Effector memory CD8-positive, alpha-beta T cell (primary cell): ENCODE results near the gene FHL3.

Source experiments
- ATAC-seq: fragments of 150-1000 bp; cut with Tn5 transposase; replicated peaks from 2 replicates; pipeline ENCODE4 v1.10.0; 2021; ENCODE audit warnings: mild to moderate bottlenecking, moderate library complexity
- DNase-seq, 3 experiments: peaks; one replicate each; pipeline ENCODE4 v3.0.0; 2021
- H3K27ac Mint-ChIP-seq, 2 donors: one replicate each; pipeline ENCODE4 v1.8.0; 2022; ENCODE audit warnings: mild to moderate bottlenecking in 2 of 2, mixed read lengths in 2 of 2, moderate library complexity in 2 of 2
- H3K27me3 Mint-ChIP-seq, 2 donors: one replicate each; pipeline ENCODE4 v1.8.0; 2022; ENCODE audit warnings: mixed read lengths in 2 of 2
- H3K36me3 Mint-ChIP-seq: one replicate; pipeline ENCODE4 v1.8.0; 2022; ENCODE audit warnings: mild to moderate bottlenecking, moderate library complexity, mixed read lengths; ENCODE audit not compliant: insufficient read depth
- H3K4me1 Mint-ChIP-seq, 2 donors: one replicate each; pipeline ENCODE4 v1.8.0; 2022; ENCODE audit warnings: low read depth in 2 of 2, mixed read lengths in 2 of 2
- H3K4me3 Mint-ChIP-seq, 2 donors: one replicate each; pipeline ENCODE4 v1.8.0; 2022; ENCODE audit warnings: mild to moderate bottlenecking in 2 of 2, mixed read lengths in 2 of 2, moderate library complexity in 2 of 2
- H3K9me3 Mint-ChIP-seq, 2 donors: one replicate each; pipeline ENCODE4 v1.8.0; 2022; ENCODE audit warnings: mixed read lengths in 2 of 2

Gene FHL3

DNA sequence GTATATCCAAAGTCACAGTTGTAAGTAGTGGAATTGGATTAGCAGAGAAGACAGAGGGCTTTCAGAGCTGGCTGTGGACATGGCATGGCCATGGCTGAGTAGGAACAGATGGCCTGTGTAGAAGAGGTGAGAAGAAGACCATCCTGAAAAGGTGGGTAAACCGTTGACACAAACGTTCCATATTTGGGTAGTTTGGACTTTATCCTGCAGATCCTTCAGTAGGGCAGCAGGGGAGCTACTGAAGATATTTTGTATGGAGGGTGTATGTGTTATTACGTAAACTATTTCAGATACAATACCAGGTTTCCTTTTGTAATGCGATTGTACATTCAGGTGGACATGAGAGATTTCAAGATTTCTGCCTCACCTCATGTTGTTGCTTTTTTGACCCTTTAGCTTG, 8.9 kb upstream of the FHL3 start:
- H3K4me1 Mint-ChIP-seq, result peaks cover 25 to 37% of the 10 kb centered on the region in 2 donors
- peak overlapping the region; percentile 98 to 99 for H3K4me3 Mint-ChIP-seq
- H3K9me3 Mint-ChIP-seq, result no peaks in the 10 kb centered on the region
- no peaks in the 10 kb centered on the region for H3K27me3 Mint-ChIP-seq
- no peak for DNase-seq
- no peak overlapping the region for H3K27ac Mint-ChIP-seq
- peaks cover 43% of the 10 kb centered on the region for H3K36me3 Mint-ChIP-seq
- no peak for ATAC-seq

DNA sequence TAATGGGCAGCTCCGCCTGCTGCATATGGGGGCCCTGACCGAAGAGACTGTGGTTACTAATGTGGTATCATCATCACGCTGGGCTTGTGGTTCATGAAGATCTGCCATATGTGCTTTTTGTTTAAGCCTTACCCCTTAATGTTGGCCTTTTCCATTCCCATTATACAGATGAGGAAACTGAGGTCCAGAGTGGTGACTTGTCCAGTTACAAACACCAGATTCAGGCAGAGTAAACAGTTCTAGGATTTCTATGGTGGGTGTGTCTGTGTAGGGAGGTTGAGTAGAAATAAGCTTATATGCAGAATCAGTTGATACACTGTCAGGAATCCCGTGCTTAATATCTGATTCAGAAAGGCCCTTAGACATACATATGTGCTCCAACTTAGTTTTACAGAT, 7.9 kb upstream of the FHL3 start:
- H3K4me3 Mint-ChIP-seq, result peak overlapping the region; percentile 98 to 99
- H3K36me3 Mint-ChIP-seq, result peaks cover 34% of the 10 kb centered on the region
- no peaks in the 10 kb centered on the region for H3K27me3 Mint-ChIP-seq
- ATAC-seq (no peak), DNase-seq (no peak)
- H3K4me1 Mint-ChIP-seq, result peaks cover 27 to 42% of the 10 kb centered on the region in 2 donors
- H3K27ac Mint-ChIP-seq, result peak overlapping the region; percentile 97 to 98
- no peaks in the 10 kb centered on the region for H3K9me3 Mint-ChIP-seq

DNA sequence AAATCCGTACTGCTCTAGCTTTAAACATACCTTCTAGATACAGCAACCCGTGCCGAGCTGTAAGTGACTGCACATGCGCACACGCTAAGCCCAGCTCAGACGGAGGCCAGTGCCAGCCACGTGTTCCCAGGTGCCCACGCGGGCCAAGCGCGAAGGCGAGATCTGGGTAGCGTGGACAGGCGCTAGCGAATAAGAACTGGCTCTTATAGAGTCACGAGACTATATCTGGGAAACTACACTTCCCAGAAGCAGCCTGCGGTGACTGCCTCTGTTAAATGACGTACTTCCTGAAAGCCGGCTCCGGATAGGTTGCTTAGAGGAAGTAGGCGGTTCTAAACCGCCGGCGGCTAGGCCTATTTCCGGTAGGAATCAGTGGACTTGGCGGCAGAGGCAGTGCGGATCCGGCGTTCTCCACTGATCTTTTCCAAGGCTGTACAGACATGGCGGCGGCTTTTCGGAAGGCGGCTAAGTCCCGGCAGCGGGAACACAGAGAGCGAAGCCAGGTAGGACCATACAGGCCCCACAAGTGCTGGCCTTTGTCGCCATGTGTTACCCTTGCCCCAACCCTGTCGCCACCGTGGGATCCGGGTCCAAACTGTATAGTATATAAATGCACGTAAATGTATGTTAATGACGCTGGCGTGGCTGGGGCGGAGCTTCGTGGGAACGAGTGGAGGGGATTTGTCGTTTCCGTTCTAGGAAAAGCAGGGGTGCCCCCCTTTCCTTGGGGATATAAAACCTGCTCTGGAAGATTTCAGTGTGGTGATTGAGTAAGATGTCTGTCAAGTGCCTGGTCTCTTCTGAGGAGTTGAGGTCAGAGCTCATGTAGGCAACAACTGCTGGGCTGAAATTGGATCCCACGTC, 7.3 kb upstream of the FHL3 start, which contains the start of gene UTP11:
Gene UTP11 (plus strand): TSS at position 372 of the 864 bp plus-strand sequence. CDS start 69 bp downstream, at position 441.
- Mint-ChIP-seq H3K9me3 (no peaks in the 10 kb centered on the region), H3K36me3 (peaks cover 29% of the 10 kb centered on the region), H3K27ac (peak within 1 kb of the TSS; percentile 97 to 98), H3K4me1 (peaks cover 27 to 42% of the 10 kb centered on the region in 2 donors), H3K27me3 (no peaks in the 10 kb centered on the region), H3K4me3 (peak within 1 kb of the TSS; percentile 98 to 99)
- DNase-seq (peak; percentile 86 to 90 (median 88)), ATAC-seq (peak; percentile 91)

DNA sequence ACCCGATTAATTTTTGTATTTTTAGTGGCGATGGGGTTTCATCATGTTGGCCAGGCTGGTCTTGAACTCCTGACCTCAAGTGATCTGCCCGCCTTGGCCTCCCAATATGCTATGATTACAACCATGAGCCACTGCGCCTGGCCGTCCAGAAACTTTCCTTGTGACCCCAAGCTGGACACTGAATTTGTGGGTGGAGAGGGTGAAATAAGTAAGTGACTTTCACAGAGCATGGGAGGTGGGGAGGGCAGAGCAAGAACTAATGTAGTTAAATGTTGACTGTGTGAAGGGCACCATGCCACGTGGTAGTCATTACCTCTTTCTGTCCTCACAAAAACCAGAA, 4.5 kb upstream of the FHL3 start:
- Mint-ChIP-seq H3K27me3 (peaks cover 0 to under 1% of the 10 kb centered on the region in 2 donors), H3K4me1 (peaks cover 24 to 44% of the 10 kb centered on the region in 2 donors), H3K36me3 (peaks cover 14% of the 10 kb centered on the region), H3K27ac (peak overlapping the region in 1 of 2 donors; percentile 93), H3K9me3 (no peaks in the 10 kb centered on the region), H3K4me3 (peak overlapping the region in 1 of 2 donors; percentile 62)
- ATAC-seq (no peak), DNase-seq (no peak)

DNA sequence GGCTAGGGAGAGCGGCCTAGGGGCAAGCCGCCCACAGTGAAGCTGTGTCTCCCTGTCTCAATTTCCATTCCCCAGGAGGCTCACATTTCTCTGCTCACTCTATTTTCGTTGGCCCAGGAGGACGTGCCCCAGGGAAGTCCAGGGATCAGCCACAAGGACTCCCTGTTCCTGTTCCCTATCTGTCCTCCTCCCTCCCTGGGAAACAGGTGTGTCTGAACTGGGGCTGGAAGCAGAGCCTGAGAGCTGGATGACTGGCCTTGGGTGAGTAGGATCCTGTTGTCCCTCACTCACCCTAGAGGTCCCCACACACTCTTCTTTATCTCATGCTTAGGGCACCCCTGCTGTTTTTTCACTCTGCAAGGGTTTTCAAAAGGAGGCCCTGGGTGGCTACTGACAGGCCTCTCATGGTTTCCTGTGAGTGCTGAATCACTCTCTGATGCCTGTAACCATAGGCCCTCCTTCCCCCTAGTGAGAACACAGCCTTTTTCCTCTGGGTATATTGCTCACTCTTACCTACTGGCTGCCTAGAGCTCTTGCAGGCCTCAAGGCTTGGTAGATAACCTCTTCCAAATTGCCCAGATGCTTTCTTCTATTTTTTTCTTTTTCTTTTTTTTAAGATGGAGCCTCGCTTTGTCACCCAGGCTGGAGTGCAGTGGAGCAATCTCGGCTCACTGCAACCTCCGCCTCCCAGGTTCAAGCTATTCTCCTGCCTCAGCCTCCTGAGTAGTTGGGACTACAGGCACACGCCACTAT, 4.0 kb upstream of the FHL3 start:
- peak; percentile 58 for ATAC-seq
- H3K27ac Mint-ChIP-seq, result peak overlapping the region; percentile 84 to 93
- H3K36me3 Mint-ChIP-seq, result peaks cover 14% of the 10 kb centered on the region
- peak overlapping the region; percentile 6 to 62 for H3K4me3 Mint-ChIP-seq
- peaks cover 5 to 6% of the 10 kb centered on the region in 2 donors for H3K27me3 Mint-ChIP-seq
- peaks cover 29 to 47% of the 10 kb centered on the region in 2 donors for H3K4me1 Mint-ChIP-seq
- DNase-seq, result peak; percentile 19 to 39 (median 30)
- H3K9me3 Mint-ChIP-seq, result no peaks in the 10 kb centered on the region

DNA sequence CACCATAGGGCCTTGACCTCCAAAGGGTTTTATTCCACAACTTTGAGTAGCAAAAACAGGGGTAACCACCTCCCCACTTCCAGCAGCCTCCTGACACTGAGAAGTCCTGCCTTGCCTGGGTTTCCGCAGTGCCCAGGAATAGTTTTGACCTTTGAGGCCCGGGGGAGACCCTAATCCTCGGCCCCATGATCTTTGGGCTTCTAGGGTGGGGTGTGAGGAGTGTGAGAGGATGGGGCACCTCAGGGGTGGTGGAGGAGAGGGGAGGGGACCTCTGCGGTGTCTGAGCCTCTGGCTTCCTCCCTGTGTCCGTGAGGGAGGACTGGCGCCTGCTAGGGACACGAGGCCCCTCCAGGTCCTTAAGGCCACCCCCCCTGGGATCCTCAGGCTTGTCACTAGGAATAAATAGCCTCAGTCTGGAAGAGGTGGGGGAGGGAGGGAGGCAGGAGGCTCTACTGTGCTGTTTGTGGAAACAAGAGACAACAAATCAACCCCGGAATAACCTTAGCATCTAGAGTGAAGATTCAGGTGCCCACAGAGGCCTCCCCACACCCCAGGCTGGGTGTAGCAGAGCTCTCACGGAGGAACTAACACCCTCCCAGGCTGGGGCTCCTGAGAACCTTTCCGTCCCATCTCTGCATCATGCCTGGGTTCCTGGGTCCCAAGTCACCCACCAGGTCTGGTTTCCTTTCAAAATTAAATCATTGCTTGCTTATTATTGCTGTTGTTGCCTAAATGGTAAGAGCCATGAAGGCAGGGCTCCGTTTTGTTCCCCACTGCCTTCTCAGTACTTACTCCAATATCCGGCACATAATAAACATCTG, 904 bp upstream of the FHL3 start:
- no peaks in the 10 kb centered on the region for H3K9me3 Mint-ChIP-seq
- peaks cover 10 to 36% of the 10 kb centered on the region in 2 donors for H3K4me1 Mint-ChIP-seq
- peaks cover 9 to 16% of the 10 kb centered on the region in 2 donors for H3K27me3 Mint-ChIP-seq
- DNase-seq (no peak), ATAC-seq (peak; percentile 30)
- H3K4me3 Mint-ChIP-seq, result peak overlapping the region; percentile 69 to 76
- peak overlapping the region; percentile 81 to 88 for H3K27ac Mint-ChIP-seq
- H3K36me3 Mint-ChIP-seq, result peaks cover 5% of the 10 kb centered on the region

DNA sequence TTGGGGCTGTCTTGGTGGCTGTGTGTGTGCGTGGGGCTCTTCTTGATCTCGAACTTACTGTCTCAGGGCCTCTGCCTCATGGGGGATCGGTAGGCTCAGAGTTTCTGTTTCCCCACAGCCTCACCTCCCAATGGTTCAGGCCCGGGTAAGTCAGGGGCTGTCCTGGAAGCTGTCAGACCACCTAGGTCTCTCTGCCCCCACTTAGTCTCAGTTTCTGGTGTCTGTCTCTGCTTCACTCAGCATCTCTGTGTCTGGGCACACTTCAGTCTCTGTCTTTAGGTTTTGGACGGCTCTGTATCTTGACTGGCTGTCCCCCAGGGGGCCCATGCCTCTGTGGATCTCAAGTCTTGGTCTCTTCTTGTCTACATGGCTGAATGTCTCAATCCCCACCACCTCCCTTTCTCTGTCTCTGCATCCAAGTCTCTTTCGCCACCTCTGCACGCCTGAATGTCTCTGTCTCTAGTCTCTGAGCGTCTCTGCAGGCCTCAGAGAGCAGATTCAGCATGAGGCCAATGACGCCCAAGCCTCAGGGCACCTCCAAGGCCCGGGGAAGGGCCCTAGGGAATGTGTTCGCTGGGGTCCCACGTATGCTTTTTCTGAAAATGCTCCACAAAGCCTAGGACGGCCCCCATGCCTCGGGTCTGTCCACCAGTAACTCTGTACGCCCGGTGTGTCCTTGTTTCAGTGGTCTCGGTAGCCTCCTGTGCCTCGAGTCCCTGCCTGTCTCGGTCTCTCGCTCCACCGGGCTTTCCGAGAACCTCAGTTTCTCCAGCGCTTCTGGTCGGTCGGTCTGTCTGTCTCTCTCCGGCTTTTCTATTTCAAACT, 818 bp downstream of the FHL3 start:
- peak; percentile 16 for ATAC-seq
- Mint-ChIP-seq H3K27ac (peak overlapping the region in 1 of 2 donors; percentile 79), H3K9me3 (no peaks in the 10 kb centered on the region), H3K27me3 (peaks cover 9 to 16% of the 10 kb centered on the region in 2 donors), H3K36me3 (peaks cover under 1% of the 10 kb centered on the region), H3K4me3 (peak overlapping the region; percentile 67 to 85), H3K4me1 (peaks cover 10 to 47% of the 10 kb centered on the region in 2 donors)
- no peak for DNase-seq

DNA sequence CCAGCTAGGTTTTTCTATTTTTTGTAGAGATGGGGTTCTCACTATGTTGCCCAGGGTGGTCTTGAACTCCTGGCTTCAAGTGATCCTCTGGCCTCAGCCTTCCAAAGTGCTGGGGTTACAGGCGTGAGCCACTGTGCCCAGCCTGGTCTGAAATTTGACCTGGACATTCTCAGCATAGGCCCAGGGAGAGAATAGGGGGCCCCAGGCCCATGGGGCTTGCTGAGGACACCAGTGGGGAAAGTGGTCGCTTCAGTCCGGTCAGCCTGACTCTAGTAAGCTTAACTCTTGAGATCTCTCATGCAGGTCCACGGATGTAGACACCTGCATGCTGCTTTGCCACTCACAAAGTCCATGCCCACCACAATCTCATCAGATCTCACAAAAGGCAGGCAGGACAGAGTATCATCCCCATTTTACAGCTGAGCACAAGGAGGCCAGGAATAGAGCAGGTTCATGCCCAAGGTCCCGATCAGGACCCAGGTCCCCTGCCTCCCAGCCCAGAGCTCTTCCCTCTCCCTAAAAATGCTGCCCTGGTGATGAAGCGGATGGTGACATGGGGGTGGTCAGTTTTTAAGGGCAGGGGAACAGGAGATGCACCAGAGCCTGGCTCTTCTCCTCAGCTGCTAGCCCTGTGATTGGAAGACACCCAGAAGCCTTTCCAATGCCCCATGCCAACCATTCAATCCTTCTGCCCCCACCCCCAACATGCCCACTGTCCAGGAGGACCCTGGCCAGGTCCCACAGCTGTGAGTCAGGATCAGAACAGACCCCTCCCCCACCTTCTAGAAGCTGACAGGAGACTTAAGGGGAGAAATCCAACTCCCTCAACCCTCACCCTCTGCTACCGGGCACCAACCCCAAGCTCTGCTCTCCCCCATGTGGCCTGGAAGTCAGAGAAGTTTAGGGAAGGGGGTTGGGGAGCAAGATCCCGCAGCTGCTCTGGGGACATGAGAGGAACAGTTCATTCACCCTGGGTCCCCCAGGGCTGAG, 1.8 kb downstream of the FHL3 start:
- Mint-ChIP-seq H3K4me1 (peaks cover 10 to 48% of the 10 kb centered on the region in 2 donors), H3K27me3 (peaks cover 9 to 16% of the 10 kb centered on the region in 2 donors), H3K27ac (peak overlapping the region; percentile 79), H3K4me3 (peak overlapping the region; percentile 67 to 85), H3K36me3 (no peaks in the 10 kb centered on the region), H3K9me3 (no peaks in the 10 kb centered on the region)
- DNase-seq (no peak), ATAC-seq (no peak)

DNA sequence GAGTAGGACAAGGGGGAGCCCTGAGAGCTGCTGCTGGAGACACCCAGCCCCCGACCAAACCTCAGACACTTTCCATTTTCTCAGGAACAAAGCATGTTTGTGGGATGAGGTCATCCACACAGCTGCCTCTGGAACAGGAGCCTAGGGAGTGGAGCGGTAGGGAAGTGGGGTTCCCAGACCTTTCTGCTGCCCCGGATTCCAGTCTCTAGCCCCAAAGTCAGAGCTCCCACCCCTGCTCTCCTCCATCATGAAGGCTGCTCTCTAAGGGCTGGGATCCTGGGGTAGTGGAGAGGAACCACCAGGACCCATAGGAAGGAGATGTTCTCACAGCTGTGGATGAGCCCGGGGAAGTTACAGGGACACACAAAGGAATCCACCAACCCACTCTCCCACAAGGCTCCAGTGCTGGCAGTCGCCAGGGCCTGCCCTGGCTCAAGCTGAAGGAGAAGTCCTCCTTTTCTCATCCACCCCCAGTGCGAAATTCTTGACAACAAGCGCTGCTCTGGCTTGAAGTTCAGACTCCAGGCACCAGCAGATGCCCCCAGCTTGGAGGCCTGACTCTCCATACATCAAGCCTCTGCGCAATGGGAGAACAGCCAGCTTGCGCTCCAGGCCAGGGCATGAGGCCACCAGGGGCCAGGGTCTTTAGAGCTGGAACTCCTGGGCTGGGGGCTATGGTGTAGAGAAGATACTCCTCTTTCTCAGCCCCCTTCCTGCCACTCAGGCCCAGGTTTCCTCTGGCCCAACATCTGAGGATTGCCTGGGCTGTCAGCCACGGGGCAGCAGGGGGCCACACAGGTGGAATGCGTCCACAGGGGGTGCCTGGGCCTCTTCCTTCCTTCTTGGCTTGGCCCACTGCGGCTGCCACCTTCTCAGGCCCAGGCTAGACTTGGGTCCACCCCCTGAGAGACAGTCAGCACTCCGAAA, 4.5 kb downstream of the FHL3 start:
- peak; percentile 66 for ATAC-seq
- no peaks in the 10 kb centered on the region for H3K36me3 Mint-ChIP-seq
- H3K27me3 Mint-ChIP-seq, result peaks cover 9 to 16% of the 10 kb centered on the region in 2 donors
- H3K27ac Mint-ChIP-seq, result peak overlapping the region; percentile 51 to 78
- DNase-seq, result no peak
- H3K4me1 Mint-ChIP-seq, result peaks cover 10 to 50% of the 10 kb centered on the region in 2 donors
- H3K9me3 Mint-ChIP-seq, result no peaks in the 10 kb centered on the region
- H3K4me3 Mint-ChIP-seq, result peak overlapping the region in 1 of 2 donors; percentile 42

DNA sequence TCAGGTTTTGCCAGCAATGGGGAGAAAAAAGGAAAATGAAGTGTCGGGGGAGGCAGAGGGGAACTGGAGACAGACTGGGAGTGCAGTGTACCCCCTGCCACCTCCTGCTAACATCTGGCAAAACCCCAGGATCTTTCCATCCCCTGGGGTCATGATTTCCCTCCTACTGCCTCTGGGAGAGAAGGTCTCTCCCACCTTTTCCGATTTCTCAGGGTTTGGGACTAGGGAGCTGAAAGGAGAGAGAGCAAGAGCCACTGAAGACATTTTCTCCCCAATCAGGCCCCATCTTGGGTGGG, 5.1 kb downstream of the FHL3 start:
- no peak overlapping the region for H3K4me3 Mint-ChIP-seq
- peak overlapping the region in 1 of 2 donors; percentile 78 for H3K27ac Mint-ChIP-seq
- ATAC-seq, result no peak
- no peaks in the 10 kb centered on the region for H3K36me3 Mint-ChIP-seq
- DNase-seq, result no peak
- no peaks in the 10 kb centered on the region for H3K9me3 Mint-ChIP-seq
- H3K27me3 Mint-ChIP-seq, result peaks cover 9 to 16% of the 10 kb centered on the region in 2 donors
- H3K4me1 Mint-ChIP-seq, result peaks cover 10 to 49% of the 10 kb centered on the region in 2 donors
